GM13976 (cell line): ENCODE results near the gene IFIT3.

Experiments used
- DNase-seq: peaks from one replicate; pipeline ENCODE4 v3.0.0; 2012; ENCODE audit warnings: low spot score
- CTCF ChIP-seq: IDR thresholded peaks from 2 replicates; pipeline ENCODE4 v1.5.1; 2012; ENCODE audit warnings: borderline replicate concordance, mild to moderate bottlenecking; ENCODE audit not compliant: insufficient read depth; ENCODE audit errors: extremely low read depth, missing control alignments, control extremely low read depth
- in situ Hi-C: fragments of 300-500 bp; cut with MboI; formaldehyde crosslinking; loops from one replicate; pipeline ENCODE4 v1.12.0; 2022; ENCODE audit warnings: low sequenced_read_pairs, mixed read lengths, inconsistent platforms; ENCODE audit not compliant: unreplicated experiment

The IFIT3 gene

DNA sequence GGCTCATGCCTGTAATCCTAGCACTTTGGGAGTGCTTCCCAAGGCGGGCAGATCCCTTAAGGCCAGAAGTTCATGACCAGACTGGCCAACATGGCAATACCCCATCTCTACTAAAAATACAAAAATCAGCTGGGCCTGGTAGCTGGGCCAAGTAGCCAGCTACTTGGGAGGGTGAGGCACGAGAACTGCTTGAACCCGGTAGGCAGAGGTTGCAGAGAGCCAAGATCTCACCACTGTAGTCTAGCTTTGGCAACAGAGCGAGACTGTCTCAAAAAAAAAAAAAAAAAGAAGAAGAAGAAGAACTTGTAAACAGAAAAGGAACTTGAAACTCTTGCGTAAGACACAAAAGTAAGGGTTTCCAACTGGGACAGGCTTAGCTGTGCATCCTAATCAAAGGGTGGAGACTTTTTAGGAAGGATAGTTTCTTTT is 31.6 kb upstream of the IFIT3 start:
- in situ Hi-C loops = no loop called here
- TF ChIP-seq CTCF = no peak
- no peak for DNase-seq

DNA sequence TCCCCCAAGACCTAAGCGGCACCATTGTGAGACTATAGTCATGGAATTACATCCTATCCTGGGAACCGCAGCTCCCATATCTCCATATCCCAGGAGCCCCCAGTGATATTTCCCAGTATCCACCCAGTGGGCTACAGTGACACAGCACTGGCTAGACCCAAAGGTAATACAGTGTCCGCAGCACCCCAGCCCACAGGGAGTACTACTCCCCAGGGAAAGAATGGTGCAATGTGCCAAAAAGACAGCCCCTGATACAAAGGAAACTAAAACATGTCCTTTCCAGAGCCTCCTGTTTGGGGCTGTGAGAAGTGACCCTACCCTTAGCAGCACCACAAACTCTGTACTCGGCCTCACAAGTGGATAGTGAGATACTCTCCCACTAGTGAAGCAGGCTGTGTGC is 30.4 kb upstream of the IFIT3 start:
- DNase-seq = no peak
- in situ Hi-C loops = no loop called here
- no peak for TF ChIP-seq CTCF

GRCh38 chr10:89297791-89298190 is 30.0 kb upstream of the IFIT3 start:
- DNase-seq = no peak
- in situ Hi-C loops = no loop called here
- no peak for TF ChIP-seq CTCF

DNA sequence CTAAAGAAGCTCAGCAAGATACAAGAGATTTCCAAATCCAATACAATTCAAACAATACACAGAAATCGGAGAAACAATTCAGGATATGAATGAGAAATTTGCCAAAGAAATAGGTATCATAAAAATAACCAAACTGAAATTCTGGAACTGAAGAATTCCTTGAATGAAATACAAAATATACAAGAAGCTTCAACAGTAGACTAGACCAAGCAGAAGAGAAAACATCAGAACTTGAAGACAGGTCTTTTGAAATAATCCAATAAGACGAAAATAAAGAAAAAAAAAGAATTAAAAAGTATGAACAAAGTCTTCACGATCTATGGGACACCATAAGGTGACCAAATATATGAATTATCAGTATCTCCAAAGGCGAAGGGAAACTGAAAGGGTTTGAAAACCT is 28.8 kb upstream of the IFIT3 start:
- TF ChIP-seq CTCF = no peak
- no peak for DNase-seq
- in situ Hi-C loops = no loop called here

DNA sequence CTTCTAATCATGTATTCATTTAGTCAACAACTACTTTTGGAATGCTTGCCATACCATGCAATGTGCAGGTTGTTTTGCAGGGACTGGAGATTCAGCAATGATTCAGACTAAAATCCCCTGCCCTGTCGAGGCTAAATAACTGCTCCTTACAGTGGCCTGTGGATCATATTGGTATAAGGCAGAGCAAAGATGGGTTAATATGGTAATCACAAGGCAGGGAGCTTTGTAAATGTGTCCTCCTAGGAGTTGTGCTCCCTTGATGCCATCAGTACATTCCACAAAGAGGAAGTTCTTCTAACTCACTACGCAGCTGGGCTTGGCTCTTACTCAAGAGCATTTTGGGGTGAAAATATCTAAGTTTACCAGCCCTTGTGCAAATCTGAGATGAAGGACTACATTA is 26.6 kb upstream of the IFIT3 start:
- TF ChIP-seq CTCF = no peak
- DNase-seq = peak; percentile 18
- in situ Hi-C loops = no loop called here

- in situ Hi-C loops = no loop called here
- DNase-seq = peak; percentile 50
- TF ChIP-seq CTCF = no peak
Measured at GRCh38 chr10:89301721-89302445, 25.9 kb upstream of the IFIT3 start, which contains the start of gene IFIT2. IFIT2 (plus strand) TSS chr10:89302046; CDS start chr10:89302124, 78 bp downstream.

DNA sequence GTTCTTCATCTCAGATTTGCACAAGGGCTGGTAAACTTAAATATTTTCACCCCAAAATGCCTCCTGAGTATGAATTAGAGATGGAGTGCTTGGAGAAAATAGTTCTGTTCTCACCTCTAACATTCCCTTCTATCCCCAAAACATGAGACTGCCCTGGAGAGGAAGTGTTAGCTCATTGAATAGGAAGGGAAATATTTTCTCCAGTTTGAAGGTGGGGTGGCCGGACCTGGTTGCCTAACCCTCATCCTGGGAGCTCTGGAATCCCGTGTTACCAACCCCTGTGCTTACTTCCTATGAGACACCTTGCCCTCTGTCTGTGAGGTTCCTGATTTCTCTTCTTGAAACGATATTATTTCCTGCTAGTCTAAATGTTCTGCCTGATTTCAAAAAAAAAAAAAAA is 25.2 kb upstream of the IFIT3 start:
- TF ChIP-seq CTCF = no peak
- no peak for DNase-seq
- in situ Hi-C loops = no loop called here
